ENCODE data around the gene SESN1. TPM values are rescaled to one million over a fixed set of nuclear protein-coding genes. Genes with fewer than 3 reads are reported as not detected.

Gene SESN1
- total and polyA plus RNA-seq, 9 of the 15 experiments (the other 6 are each of a cell fraction or from before 2014, with no cell fraction given): 3.1 to 13.0 (median 7.4) TPM

GRCh38 chr6:109056661-109057060, 38.0 kb downstream of the SESN1 start (continued):
- TF ChIP-seq ZBTB17 (CRISPR knock-in tag; IDR thresholded peaks at IDR 0.05): peak; percentile 69; the same call in 1 of the 2 replicates
- no peak for TF ChIP-seq ATF6 (CRISPR knock-in tag; IDR thresholded peaks at IDR 0.05)
- TF ChIP-seq CBFA2T2 (conservative IDR thresholded peaks at IDR 0.05): no peak
- TF ChIP-seq SMARCA4 (IDR thresholded peaks at IDR 0.05): no peak
- no peak for TF ChIP-seq ZNF695 (CRISPR knock-in tag; IDR thresholded peaks at IDR 0.05)
- TF ChIP-seq, protein P1, sequence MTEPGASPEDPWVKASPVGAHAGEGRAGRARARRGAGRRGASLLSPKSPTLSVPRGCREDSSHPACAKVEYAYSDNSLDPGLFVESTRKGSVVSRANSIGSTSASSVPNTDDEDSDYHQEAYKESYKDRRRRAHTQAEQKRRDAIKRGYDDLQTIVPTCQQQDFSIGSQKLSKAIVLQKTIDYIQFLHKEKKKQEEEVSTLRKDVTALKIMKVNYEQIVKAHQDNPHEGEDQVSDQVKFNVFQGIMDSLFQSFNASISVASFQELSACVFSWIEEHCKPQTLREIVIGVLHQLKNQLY (CRISPR knock-in tag; conservative IDR thresholded peaks at IDR 0.05): no peak
- TF ChIP-seq ZFP36 (IDR thresholded peaks at IDR 0.05; ENCODE audit: low read depth, low read length, partially characterized antibody): no peak
- no peak for TF ChIP-seq ADNP (tag; IDR thresholded peaks at IDR 0.05)
- TF ChIP-seq KLF6 (CRISPR knock-in tag; IDR thresholded peaks at IDR 0.05; ENCODE audit: borderline replicate concordance): peak; percentile 50; the same call in 1 of the 2 replicates
- TF ChIP-seq PHF8 (IDR thresholded peaks at IDR 0.05; ENCODE audit: borderline replicate concordance, low read length): no peak
- 0 out of 4 replicates have a peak, but pooled peaks of 1 of the 2 experiments have one; percentile 13 for TF ChIP-seq TRIM24 (IDR thresholded peaks at IDR 0.05)
- TF ChIP-seq, protein P2, sequence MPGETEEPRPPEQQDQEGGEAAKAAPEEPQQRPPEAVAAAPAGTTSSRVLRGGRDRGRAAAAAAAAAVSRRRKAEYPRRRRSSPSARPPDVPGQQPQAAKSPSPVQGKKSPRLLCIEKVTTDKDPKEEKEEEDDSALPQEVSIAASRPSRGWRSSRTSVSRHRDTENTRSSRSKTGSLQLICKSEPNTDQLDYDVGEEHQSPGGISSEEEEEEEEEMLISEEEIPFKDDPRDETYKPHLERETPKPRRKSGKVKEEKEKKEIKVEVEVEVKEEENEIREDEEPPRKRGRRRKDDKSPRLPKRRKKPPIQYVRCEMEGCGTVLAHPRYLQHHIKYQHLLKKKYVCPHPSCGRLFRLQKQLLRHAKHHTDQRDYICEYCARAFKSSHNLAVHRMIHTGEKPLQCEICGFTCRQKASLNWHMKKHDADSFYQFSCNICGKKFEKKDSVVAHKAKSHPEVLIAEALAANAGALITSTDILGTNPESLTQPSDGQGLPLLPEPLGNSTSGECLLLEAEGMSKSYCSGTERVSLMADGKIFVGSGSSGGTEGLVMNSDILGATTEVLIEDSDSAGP (CRISPR knock-in tag; IDR thresholded peaks at IDR 0.05): no peak
- TF ChIP-seq ZNF316 (IDR thresholded peaks at IDR 0.05): no peak
- TF ChIP-seq ZNF232 (CRISPR knock-in tag; IDR thresholded peaks at IDR 0.05): no peak
- TF ChIP-seq BRD4 (IDR thresholded peaks at IDR 0.05): no peak
- TF ChIP-seq ZNF146 (CRISPR knock-in tag; IDR thresholded peaks at IDR 0.05; ENCODE audit: unreplicated experiment): no peak
- TF ChIP-seq RREB1 (CRISPR knock-in tag; IDR thresholded peaks at IDR 0.05): no peak
- TF ChIP-seq TFAM (CRISPR knock-in tag; conservative IDR thresholded peaks at IDR 0.05): no peak
- no peak for TF ChIP-seq TSC22D4 (tag; IDR thresholded peaks at IDR 0.05)
- TF ChIP-seq BRCA1 (IDR thresholded peaks at IDR 0.05): no peak
- TF ChIP-seq BRCA1 (CRISPR knock-in tag; IDR thresholded peaks at IDR 0.05): no peak
- TF ChIP-seq ESRRB (CRISPR knock-in tag; IDR thresholded peaks at IDR 0.05; ENCODE audit: borderline replicate concordance): no peak
